Measurements from ENCODE around the gene AAGAB.

The AAGAB gene

DNA sequence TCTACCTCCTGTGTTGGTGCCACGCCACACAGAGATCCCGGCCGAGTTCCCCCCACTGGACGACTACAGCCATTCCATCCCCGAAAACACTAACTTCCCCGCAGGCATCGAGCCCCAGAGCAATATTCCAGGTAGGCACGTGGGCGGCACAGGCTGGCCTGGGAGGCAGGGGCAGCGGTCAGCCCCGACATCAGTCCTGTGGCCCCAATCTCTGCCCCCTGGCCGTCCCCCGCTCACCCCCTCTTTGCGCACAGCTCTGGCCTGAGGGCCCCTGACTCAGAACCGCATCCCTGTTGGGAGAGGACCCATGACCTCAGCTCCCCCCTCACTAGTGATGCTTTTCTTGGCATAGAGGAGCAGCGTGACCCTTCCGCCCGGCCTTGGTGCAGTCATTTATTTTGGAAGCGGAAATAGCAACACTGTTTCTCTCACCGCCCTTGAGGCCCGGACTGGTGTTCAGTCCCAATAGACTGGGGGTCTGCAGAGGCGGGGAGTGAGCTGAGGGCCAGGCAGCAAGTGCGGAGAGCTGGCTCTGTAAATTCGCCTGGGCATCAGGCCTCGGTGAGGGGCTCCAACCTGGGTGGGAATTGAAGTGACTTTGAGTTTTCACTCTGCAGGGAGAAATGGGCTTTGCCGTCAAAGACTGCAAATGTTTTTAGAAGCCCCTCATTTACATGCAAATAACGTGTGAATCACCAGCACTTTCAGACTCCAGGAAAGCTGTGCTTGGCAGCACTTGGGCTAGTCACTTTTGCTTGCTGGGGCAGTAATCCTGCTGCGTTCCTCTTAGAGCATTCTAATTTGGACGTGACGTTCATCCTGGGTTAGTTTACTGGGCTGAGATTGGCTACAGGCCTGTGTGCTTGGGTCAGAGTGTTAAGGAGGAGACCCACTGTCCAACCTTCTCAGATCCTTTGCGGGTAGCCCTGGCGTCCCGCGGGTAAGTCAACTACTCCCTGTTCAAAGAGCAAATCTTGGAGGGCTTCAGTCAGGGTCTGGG, 88.9 kb downstream of the AAGAB start:
- no peak overlapping the region for H3K4me3 ChIP-seq (ENCODE audit: low read depth, low read length)
- TF ChIP-seq, protein P1, sequence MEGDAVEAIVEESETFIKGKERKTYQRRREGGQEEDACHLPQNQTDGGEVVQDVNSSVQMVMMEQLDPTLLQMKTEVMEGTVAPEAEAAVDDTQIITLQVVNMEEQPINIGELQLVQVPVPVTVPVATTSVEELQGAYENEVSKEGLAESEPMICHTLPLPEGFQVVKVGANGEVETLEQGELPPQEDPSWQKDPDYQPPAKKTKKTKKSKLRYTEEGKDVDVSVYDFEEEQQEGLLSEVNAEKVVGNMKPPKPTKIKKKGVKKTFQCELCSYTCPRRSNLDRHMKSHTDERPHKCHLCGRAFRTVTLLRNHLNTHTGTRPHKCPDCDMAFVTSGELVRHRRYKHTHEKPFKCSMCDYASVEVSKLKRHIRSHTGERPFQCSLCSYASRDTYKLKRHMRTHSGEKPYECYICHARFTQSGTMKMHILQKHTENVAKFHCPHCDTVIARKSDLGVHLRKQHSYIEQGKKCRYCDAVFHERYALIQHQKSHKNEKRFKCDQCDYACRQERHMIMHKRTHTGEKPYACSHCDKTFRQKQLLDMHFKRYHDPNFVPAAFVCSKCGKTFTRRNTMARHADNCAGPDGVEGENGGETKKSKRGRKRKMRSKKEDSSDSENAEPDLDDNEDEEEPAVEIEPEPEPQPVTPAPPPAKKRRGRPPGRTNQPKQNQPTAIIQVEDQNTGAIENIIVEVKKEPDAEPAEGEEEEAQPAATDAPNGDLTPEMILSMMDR (IDR thresholded peaks at IDR 0.05; ENCODE audit: borderline replicate concordance, insufficient read depth, low read depth, low read length) = no peak

DNA sequence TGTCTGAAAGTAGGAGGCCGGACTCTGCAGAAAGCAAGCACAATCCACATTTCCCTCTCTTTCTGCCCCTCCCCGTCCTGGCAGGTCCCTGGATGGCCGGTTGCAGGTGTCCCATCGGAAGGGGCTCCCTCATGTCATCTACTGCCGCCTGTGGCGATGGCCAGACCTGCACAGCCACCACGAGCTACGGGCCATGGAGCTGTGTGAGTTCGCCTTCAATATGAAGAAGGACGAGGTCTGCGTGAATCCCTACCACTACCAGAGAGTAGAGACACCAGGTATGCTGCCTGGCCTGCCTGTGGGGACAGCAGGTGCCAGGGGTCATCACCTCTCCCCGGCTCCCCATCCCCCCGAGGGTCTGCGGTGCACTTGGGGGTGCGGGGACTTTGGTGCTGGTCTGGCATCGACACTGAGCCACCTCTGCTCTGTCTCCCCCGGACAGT, 89.6 kb downstream of the AAGAB start:
- TF ChIP-seq, protein P1 (IDR thresholded peaks at IDR 0.05; ENCODE audit: borderline replicate concordance, insufficient read depth, low read depth, low read length) = no peak
- no peak overlapping the region for H3K4me3 ChIP-seq (ENCODE audit: low read depth, low read length)

DNA sequence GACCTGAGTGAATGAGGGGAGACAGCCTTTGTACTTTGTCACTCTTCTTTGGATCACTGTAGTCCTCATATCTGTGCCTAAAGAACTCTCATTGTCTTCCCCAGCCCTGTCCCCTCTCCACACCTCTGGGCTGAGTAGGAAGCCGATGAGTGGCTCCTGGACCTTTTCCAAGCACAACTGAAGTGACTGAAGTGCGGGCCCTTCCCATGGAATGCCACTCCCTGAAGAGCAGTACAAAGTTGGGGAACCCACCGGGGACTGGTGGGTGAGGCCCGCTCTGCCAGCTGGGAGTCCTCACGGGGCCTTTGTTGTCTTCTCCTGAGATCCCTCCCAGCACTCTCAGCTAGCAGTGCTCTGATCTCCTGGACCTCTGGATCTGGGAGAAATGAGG, 90.1 kb downstream of the AAGAB start:
- no peak overlapping the region for H3K4me3 ChIP-seq (ENCODE audit: low read depth, low read length)
- TF ChIP-seq, protein P1 (IDR thresholded peaks at IDR 0.05; ENCODE audit: borderline replicate concordance, insufficient read depth, low read depth, low read length) = no peak

GRCh38 chr15:67163180-67163579, 91.3 kb downstream of the AAGAB start:
- TF ChIP-seq, protein P1 (IDR thresholded peaks at IDR 0.05; ENCODE audit: borderline replicate concordance, insufficient read depth, low read depth, low read length) = no peak
- H3K4me3 ChIP-seq (ENCODE audit: low read depth, low read length) = no peak overlapping the region

GRCh38 chr15:67161881-67162280, 92.6 kb downstream of the AAGAB start:
- TF ChIP-seq, protein P1 (IDR thresholded peaks at IDR 0.05; ENCODE audit: borderline replicate concordance, insufficient read depth, low read depth, low read length) = no peak
- no peak overlapping the region for H3K4me3 ChIP-seq (ENCODE audit: low read depth, low read length)

DNA sequence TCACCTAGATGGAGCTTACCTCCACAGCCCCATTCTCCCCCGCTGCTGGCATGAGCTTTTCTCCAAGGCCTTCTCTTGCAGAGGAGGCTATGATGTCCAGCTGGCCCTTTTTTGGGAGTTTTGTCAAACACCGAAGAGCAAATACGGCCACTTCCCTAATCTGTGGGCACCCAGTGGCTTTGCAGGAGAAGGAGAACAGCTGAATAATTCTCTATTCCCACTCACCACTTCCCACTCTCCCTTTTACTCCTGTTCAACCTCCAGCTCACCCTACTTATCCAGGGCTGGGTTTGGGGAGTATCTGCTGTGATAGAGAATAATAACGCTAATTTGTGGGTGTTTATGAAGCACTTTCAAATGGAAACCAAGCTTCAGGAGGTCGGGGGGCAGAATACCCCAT, 93.0 kb downstream of the AAGAB start:
- TF ChIP-seq, protein P1 (IDR thresholded peaks at IDR 0.05; ENCODE audit: borderline replicate concordance, insufficient read depth, low read depth, low read length) = no peak
- H3K4me3 ChIP-seq (ENCODE audit: low read depth, low read length) = no peak overlapping the region

DNA sequence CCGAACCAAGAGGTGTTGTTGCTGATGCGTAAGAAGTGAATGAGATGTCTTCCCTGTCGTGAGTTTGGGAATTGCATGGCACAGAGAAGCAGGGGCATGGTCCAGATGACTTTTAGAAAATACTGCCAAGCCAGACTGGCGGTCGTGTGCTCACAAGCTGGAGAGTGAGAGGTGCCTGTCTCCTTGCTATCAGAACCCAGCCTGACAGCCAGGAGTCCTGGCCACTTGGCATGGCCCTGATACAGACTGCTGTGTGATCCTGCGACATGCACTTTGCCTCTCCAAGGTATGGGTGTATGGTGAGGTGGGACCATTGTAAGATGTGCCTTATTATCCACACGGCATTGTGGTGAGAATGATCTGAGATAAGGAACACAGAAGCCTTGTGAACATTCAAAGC, 96.1 kb downstream of the AAGAB start:
- TF ChIP-seq, protein P1 (IDR thresholded peaks at IDR 0.05; ENCODE audit: borderline replicate concordance, insufficient read depth, low read depth, low read length) = no peak
- H3K4me3 ChIP-seq (ENCODE audit: low read depth, low read length) = no peak overlapping the region

Data from GM12875 (cell line).